ENCODE data around the gene REXO2. TPM values are rescaled to one million over a fixed set of nuclear protein-coding genes. Genes with fewer than 3 reads are reported as not detected.

The REXO2 gene
- total RNA-seq (2014; rRNA removed; shearing (Covaris generic)): 159 and 340 TPM in 2 replicates

DNA sequence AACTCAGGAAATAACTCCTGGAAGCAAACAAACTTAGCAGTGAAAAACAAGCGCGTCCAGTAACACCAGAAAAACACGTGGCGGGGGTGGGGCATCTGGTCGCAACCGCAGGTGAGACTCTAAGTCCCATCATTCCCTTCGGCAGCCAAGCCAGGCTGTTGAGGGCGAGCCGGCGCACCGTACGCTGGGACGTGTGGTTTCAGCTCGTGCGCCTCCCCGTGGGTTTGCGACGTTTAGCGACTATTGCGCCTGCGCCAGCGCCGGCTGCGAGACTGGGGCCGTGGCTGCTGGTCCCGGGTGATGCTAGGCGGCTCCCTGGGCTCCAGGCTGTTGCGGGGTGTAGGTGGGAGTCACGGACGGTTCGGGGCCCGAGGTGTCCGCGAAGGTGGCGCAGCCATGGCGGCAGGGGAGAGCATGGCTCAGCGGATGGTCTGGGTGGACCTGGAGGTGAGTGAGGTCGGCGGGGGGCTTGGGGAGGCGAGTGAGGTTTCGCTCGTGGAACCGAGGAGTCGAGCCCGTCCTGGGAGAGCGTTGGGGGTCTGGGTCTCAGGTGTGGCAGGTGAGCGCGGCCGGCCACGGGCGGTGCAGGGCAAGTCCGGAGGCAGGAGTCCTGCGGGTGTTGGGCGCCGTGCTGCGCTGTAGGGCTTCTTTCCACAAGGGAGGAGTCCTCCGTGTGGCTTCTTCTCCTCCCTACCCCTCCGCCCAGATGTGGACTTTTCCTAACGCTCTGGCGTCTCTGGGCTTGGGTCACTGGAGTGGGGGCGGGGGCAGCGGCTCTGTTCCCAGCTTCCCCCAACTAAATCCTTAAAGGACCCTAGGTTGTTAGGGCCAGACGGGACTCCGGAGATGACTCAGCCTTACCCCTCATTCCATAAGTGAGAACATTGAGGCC lies at the start of gene REXO2:
Gene REXO2 (plus strand): TSS at position 239 of the 892 bp plus-strand sequence. CDS start 62 bp downstream, at position 301.
- peak; percentile 97 for DNase-seq (ENCODE audit: low read depth)

DNA sequence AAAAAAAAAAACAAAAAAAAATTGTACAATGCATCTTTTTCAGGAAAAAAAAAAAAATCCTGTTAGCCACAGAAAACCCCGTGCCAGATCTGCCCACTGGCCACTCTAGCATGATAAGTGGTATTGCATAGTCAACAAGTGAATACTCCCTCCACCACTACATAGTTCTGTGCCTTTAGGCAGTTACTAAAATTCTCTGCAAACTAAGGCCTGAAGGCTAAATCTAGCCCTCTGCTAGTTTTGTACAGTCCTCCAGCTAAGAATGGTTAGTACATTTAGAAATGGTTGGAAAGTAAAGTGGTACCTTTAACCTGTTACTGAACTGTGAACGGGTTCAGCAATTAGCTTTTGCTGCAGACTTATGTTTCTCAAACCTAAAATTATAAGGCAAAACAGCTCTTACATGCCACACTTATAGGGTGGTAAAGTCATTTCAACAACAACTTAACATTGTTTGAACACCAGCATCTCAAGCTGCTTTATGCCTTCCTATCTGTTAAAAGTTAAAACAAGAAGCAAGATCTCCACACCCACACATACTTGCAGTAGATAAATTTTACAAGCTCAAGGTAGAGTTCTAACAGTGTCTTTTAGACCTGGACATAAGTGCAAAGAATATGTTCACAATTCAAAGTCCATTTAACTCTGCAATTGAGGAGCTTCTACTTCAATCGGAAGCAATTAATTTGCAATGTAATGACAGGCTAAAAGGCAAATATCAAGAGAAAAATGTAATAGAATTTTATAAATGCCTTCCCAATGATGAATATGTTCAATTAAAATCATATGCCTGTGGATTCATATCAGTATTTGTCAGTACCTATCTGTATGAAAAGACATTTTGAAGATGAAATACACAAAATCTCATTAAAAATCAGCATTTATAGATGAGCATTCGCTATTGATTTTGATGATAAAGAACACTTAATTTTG lies 46.3 kb upstream of the REXO2 start:
- no peak for DNase-seq (ENCODE audit: low read depth)

DNA sequence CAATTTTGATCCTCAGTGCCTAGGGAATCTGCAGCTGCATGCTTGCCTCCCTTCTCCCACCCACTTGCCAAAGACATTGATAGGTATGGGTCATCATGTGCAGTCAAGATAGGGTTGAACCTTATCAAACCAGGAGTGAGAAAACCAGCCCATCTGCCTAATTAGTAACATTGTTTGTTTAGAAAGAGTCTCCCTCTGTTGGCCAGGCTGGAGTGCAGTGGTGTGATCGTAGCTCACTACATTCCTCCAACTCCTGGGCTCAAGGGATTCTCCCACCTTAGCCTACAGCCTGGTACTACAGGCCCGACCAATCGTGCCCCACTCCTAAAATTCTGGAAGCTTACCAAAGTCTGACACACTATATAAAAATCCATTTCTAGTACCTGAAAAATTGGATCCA lies 43.5 kb upstream of the REXO2 start:
- DNase-seq (ENCODE audit: low read depth): no peak

GRCh38 chr11:114396916-114397315 lies 42.4 kb upstream of the REXO2 start:
- no peak for DNase-seq (ENCODE audit: low read depth)

GRCh38 chr11:114397349-114397982 lies 41.8 kb upstream of the REXO2 start:
- DNase-seq (ENCODE audit: low read depth): no peak

DNA sequence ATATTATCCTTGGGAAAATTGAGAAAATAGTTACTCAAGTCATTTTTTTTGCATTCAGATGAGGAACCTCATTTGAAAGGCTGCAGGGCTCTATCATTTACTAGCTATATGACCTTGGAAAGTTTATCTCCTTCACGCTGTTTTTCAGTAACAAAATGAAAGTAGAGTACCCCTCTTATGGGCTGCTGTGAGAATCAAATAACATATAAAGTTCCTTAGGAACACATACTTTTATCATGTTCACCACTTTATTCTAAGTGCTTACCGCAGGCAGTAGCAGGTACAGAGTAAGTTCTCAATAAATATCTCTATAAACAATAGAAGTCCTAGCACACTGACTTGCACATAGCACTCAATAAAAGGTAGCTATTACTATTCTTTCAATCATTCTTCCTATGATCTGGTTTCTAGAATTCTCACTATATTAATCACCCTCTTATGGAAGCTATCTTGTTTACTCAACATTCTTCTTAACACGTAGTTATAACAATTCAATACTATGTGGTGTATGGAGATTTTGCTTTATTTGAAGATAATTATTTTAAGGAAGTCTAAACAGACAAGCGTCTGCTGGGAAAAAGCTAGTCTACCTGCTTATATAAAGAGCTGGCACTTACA lies 40.9 kb upstream of the REXO2 start:
- no peak for DNase-seq (ENCODE audit: low read depth)

GRCh38 chr11:114399490-114400215 lies 39.6 kb upstream of the REXO2 start:
- peak; percentile 10 for DNase-seq (ENCODE audit: low read depth)

DNA sequence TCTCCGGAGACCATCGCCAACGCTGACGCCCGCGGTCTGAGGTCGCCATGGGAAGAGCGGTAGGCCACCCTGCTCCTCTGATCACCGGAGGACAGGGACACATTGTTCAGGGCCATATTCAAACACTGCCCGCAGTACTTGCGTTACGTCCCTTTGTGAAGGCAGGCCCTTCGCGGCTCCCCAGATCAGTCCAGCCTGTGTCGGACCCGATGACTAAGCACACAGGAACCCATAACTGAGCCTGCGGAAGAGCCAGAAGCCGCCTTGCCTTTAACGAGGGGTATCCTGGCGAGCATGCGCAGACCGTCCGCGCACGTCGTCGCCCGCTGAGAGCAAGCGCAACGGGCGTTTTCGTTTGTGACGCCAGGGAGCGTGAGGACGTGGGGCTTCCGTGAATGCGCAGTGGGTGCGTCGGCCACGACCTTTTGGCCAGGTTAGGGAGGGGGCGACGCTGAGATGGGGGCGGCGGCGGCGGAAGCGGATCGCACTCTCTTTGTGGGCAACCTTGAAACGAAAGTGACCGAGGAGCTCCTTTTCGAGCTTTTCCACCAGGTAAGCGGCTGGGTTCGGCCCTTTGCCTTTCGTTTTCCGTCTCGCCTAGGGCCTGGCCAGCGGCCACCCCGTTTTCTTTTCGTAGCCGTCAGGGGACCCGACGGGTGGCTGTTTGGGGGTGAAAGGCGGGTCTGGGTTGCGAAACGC lies 38.9 kb upstream of the REXO2 start, which contains the start of the genes C11orf71 and RBM7:
Gene C11orf71 (minus strand): TSS at position 296 of the 699 bp plus-strand sequence. CDS start 180 bp downstream, at position 116.
Gene RBM7 (plus strand): TSS at position 451 of the 699 bp plus-strand sequence. CDS start 6 bp downstream, at position 457.
- peak; percentile 99 for DNase-seq (ENCODE audit: low read depth)

DNA sequence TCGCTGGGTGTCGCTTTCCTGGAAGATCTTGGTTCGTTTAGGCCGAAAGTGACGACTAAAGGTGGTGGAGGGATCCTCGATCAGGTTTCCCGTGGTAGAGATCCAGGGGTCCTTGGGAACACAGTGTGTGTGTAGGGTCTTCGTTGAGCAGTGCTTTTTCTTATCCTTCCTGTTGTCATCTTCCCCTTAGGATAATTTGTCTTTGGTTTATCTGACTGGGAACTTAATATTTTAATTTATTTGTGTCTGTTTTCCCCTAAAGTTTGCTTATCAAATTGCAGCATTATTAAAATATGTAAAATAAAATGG lies 38.4 kb upstream of the REXO2 start:
- no peak for DNase-seq (ENCODE audit: low read depth)

DNA sequence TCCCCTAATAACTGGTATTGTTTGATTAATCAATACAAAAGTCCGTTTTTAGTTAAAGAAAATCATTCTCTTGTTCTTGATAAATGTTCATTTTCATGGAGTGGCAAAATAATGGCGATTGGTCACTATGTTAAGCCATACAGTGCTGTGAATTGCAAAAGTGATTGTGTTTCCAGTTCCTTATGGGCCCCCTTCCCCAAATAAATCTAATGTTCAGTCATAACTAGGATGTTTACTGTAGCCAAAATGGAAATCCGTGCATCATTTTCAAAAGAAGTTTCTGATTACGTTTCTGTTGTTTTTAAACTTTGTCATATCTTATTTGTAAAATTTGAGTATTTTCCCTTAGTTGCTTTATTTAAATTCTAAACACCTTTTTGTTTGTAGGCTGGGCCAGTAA lies 38.0 kb upstream of the REXO2 start:
- no peak for DNase-seq (ENCODE audit: low read depth)

GRCh38 chr11:114412946-114413345 lies 26.3 kb upstream of the REXO2 start:
- no peak for DNase-seq (ENCODE audit: low read depth)

DNA sequence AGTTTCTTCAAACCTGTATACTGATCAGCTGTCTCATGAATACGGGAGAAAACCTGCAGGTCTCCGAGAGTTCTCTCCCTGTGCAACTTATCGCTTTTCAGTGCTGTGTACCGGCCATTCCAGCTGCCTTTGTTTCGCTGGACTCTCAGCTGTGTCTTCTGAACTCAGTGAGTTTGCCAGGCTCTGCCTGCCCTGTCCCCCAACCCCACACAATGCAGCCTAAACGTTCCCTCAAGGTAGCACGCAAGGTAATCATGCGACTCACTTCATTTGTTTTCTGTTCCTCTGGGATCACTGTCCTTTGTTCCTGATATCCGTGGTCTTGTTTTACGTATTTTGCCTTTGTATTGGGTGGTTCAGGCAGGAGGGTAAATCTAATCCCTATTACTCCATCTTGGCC lies 25.3 kb upstream of the REXO2 start:
- DNase-seq (ENCODE audit: low read depth): no peak

DNA sequence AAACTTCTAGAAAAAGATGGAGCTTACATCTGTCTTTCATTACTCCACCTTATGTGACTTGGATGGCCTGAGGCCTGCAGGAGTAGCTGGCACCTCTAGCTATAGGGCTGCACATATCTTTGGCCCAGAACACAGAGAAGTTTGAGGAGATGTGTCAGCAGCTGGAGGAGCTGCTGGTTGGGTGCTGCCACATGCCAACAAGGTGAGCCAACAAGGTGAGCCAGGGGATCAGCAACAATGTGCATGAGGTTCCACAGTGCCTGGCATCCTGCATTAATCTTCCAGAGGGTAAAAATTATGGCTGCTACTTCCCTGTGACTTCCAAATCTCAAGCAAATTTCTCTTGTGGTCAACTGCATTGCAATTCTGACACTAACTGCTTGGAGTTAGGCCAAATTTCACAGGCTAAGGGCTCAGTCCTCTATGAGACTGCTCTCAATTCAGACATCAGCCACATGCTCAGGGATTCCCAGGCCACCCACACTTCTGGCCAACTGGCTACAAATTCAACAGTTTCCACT lies 22.8 kb upstream of the REXO2 start:
- no peak for DNase-seq (ENCODE audit: low read depth)

GRCh38 chr11:114426280-114426679 lies 13.0 kb upstream of the REXO2 start:
- no peak for DNase-seq (ENCODE audit: low read depth)

GRCh38 chr11:114430290-114430689 lies 9.0 kb upstream of the REXO2 start:
- no peak for DNase-seq (ENCODE audit: low read depth)

- DNase-seq (ENCODE audit: low read depth): no peak
These were observed 6.4 kb upstream of the REXO2 start for GRCh38 chr11:114432893-114433292.

DNA sequence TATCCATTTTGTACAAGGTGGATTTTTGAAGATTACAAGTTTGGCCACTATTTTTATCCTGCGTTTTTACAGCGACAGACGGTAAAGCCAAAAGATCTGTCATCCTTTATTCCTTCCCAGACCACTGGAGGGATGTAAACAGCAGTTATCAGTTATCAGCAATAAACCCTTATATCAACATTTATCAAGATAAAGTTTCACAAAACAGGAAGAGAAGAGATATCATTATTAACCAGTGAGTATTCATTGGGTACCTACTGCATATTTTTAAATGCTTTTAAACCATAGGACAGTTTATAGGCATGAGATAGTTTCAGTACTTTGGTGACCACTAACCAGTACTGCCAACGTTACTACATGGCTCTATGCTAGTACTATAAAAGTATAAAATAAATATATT lies 5.9 kb upstream of the REXO2 start:
- no peak for DNase-seq (ENCODE audit: low read depth)

DNA sequence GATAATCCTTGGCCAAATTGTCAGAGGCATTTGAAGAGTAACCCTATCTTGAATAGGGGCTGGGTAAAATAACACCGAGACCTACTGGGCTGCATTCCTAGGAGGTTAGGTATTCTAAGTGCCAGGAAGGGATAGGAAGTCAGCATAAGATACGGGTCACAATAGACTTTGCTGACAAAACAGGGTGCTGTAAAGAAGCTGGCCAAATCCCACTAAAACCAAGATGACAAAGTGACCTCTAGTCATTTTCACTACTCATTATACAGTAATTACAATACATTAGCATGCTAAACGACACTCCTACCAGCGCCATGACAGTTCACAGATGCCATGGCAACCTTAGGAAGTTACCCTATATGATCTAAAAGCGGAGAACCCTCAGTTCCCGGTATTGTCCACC lies 964 bp upstream of the REXO2 start:
- DNase-seq (ENCODE audit: low read depth): peak; percentile 26

- no peak for DNase-seq (ENCODE audit: low read depth)
These were observed 1.0 kb downstream of the REXO2 start for GRCh38 chr11:114440121-114440860.
